CD4-positive, alpha-beta T cell (primary cell): Measurements from ENCODE around the gene RAB44. TPM values are rescaled to one million over a fixed set of nuclear protein-coding genes. Genes with fewer than 3 reads are reported as not detected.

Experiments
- ATAC-seq: fragments of 200-7000 bp; cut with Tn5 transposase; one replicate; pipeline ENCODE4 v1.10.0; 2022; ENCODE audit warnings: mild to moderate bottlenecking; ENCODE audit not compliant: poor library complexity
- CTCF ChIA-PET: fragments of 350-600 bp; sonication (Branson Sonifier 250); formaldehyde crosslinking; loops from one replicate; lab custom pipeline; 2021; ENCODE audit warnings: antibody characterized with exemption, inconsistent platforms; lab: Charles Lee
- POLR2A ChIA-PET: fragments of 350-600 bp; sonication (Branson Sonifier 250); formaldehyde crosslinking; loops from one replicate; lab custom pipeline; 2021; ENCODE audit warnings: antibody characterized with exemption, inconsistent platforms; lab: Charles Lee
- DNase-seq, 14 experiments: peaks; one replicate each; pipeline ENCODE4 v3.0.0-alpha.2; 2013 to 2020; ENCODE audit warnings: mixed read lengths in 2 of 14
- H3K27ac ChIP-seq, 2 donors: one replicate each; pipeline versions ENCODE4 v1.5.1 to v1.7.0; 2013; ENCODE audit warnings: low read length in 2 of 2, low read depth in 1 of 2, mild to moderate bottlenecking in 1 of 2
- H3K27me3 ChIP-seq, 2 experiments: 1 replicate in 1 of 2; 2 replicates in 1 of 2; pipeline versions ENCODE4 v1.6.1 to v1.7.0; 2013; ENCODE audit warnings: low read length in 2 of 2, control low read depth in 1 of 2, mild to moderate bottlenecking in 1 of 2, moderate library complexity in 1 of 2; ENCODE audit not compliant: insufficient read depth in 2 of 2, control insufficient read depth in 1 of 2
- H3K36me3 ChIP-seq: one replicate; pipeline ENCODE4 v1.6.1; 2013; ENCODE audit warnings: low read length, control low read depth; ENCODE audit not compliant: insufficient read depth
- H3K4me1 ChIP-seq: one replicate; pipeline ENCODE4 v1.6.1; 2013; ENCODE audit warnings: low read length, control low read depth; ENCODE audit not compliant: insufficient read depth
- H3K4me3 ChIP-seq: one replicate; pipeline ENCODE4 v1.5.1; 2013; ENCODE audit warnings: mild to moderate bottlenecking, low read length, moderate library complexity
- H3K9me3 ChIP-seq, 2 experiments: 1 replicate in 1 of 2; 2 replicates in 1 of 2; pipeline versions ENCODE4 v1.6.1 to v1.7.0; 2013; ENCODE audit warnings: low read length in 2 of 2, mild to moderate bottlenecking in 2 of 2, control low read depth in 1 of 2, moderate library complexity in 1 of 2; ENCODE audit not compliant: control insufficient read depth in 1 of 2, insufficient read depth in 1 of 2
- H3K27ac Mint-ChIP-seq: one replicate; pipeline ENCODE4 v1.8.0; 2020; ENCODE audit warnings: mixed read lengths
- H3K27me3 Mint-ChIP-seq: one replicate; pipeline ENCODE4 v1.8.0; 2021; ENCODE audit warnings: mixed read lengths
- H3K36me3 Mint-ChIP-seq: one replicate; pipeline ENCODE4 v1.8.0; 2021; ENCODE audit warnings: low read depth, mixed read lengths
- H3K4me1 Mint-ChIP-seq: one replicate; pipeline ENCODE4 v1.8.0; 2021; ENCODE audit warnings: low read depth, mixed read lengths
- H3K4me3 Mint-ChIP-seq: one replicate; pipeline ENCODE4 v1.8.0; 2020; ENCODE audit warnings: mild to moderate bottlenecking, mixed read lengths
- H3K9me3 Mint-ChIP-seq: one replicate; pipeline ENCODE4 v1.8.0; 2020; ENCODE audit warnings: mixed read lengths
- CTCF ChIP-seq: fragments of 200-600 bp; IDR thresholded peaks from one replicate; pipeline ENCODE4 v1.8.0; 2022; ENCODE audit warnings: antibody characterized with exemption, mild to moderate bottlenecking
- intact Hi-C, 2 experiments: fragments of 100-400 bp; cut with DNase I in 1 of 2; cut with micrococcal nuclease in 1 of 2; formaldehyde crosslinking; loops; one replicate each; pipeline versions ENCODE4 v1.15.1 to v1.9.0; 2023 to 2025; cut with DNase I, micrococcal nuclease
- total RNA-seq, 174 experiments: library from RNA in 2 of 174; stranded (reverse) in 2 of 174; gene quantifications; one replicate each; pipeline ENCODE4 v1.2.3 and lab custom pipeline; 2021 to 2026

The RAB44 gene
- total RNA-seq, 2 experiments from 2014 or later: 0.22 TPM

GRCh38 chr6:36657942-36658544 lies 39.6 kb upstream of the RAB44 start:
- TF ChIP-seq CTCF: no peak
- Mint-ChIP-seq H3K4me1 (no peaks in the 10 kb centered on the region), H3K27me3 (peaks cover 45% of the 10 kb centered on the region), H3K9me3 (no peaks in the 10 kb centered on the region), H3K4me3 (no peak overlapping the region), H3K36me3 (no peaks in the 10 kb centered on the region), H3K27ac (no peak overlapping the region)
- intact Hi-C loops: no loop called here
- Histone ChIP-seq H3K4me3 (no peak overlapping the region), H3K27me3 (peaks cover 15 to 39% of the 10 kb centered on the region in 2 experiments), H3K36me3 (no peaks in the 10 kb centered on the region), H3K9me3 (peaks cover 0 to 6% of the 10 kb centered on the region in 2 experiments), H3K27ac (no peak overlapping the region), H3K4me1 (peaks cover 9% of the 10 kb centered on the region)
- DNase-seq (no peak), ATAC-seq (no peak)
- CTCF ChIA-PET: no interaction called here
- POLR2A ChIA-PET: no interaction called here

GRCh38 chr6:36659271-36659670 lies 38.4 kb upstream of the RAB44 start:
- H3K4me3 Mint-ChIP-seq: no peak overlapping the region
- intact Hi-C loops: no loop called here
- no peak for TF ChIP-seq CTCF
- ATAC-seq (no peak), DNase-seq (no peak)
- POLR2A ChIA-PET: no interaction called here
- peaks cover 38% of the 10 kb centered on the region for H3K27me3 Mint-ChIP-seq
- Histone ChIP-seq H3K9me3 (peaks cover 0 to 6% of the 10 kb centered on the region in 2 experiments), H3K36me3 (no peaks in the 10 kb centered on the region), H3K27ac (no peak overlapping the region), H3K4me3 (no peak overlapping the region), H3K4me1 (peaks cover 11% of the 10 kb centered on the region), H3K27me3 (peaks cover 15 to 39% of the 10 kb centered on the region in 2 experiments)
- no peaks in the 10 kb centered on the region for H3K36me3 Mint-ChIP-seq
- no peaks in the 10 kb centered on the region for H3K9me3 Mint-ChIP-seq
- H3K27ac Mint-ChIP-seq: no peak overlapping the region
- CTCF ChIA-PET: no interaction called here
- peaks cover 3% of the 10 kb centered on the region for H3K4me1 Mint-ChIP-seq

GRCh38 chr6:36660771-36661471 lies 36.7 kb upstream of the RAB44 start:
- intact Hi-C loops: no loop called here
- no peaks in the 10 kb centered on the region for H3K36me3 Mint-ChIP-seq
- ChIA-PET CTCF (interaction anchor here (1.0 kb wide), 1 partner anchor 98 kb away, joined by 3 read pairs; no protein-coding TSS in a partner anchor), POLR2A (no interaction called here)
- Histone ChIP-seq H3K9me3 (peaks cover 0 to 6% of the 10 kb centered on the region in 2 experiments), H3K27ac (no peak overlapping the region), H3K4me3 (no peak overlapping the region), H3K4me1 (peaks cover 11% of the 10 kb centered on the region), H3K36me3 (no peaks in the 10 kb centered on the region), H3K27me3 (peaks cover 15 to 28% of the 10 kb centered on the region in 2 experiments)
- H3K9me3 Mint-ChIP-seq: no peaks in the 10 kb centered on the region
- peaks cover 30% of the 10 kb centered on the region for H3K27me3 Mint-ChIP-seq
- no peak overlapping the region for H3K4me3 Mint-ChIP-seq
- no peak for TF ChIP-seq CTCF
- peaks cover 3% of the 10 kb centered on the region for H3K4me1 Mint-ChIP-seq
- ATAC-seq: no peak
- DNase-seq: peak in 1 of 14 experiments; percentile 23
- H3K27ac Mint-ChIP-seq: no peak overlapping the region
